Subcutaneous adipose tissue (tissue), 4 donors: ENCODE data around the gene ABCB1. TPM values are rescaled to one million over a fixed set of nuclear protein-coding genes. Genes with fewer than 3 reads are reported as not detected.

Source experiments
- CTCF ChIP-seq: fragments of 450-650 bp; IDR thresholded peaks from one replicate; pipeline ENCODE4 v1.5.1; 2016; ENCODE audit warnings: low read depth, mild to moderate bottlenecking, control low read depth, antibody characterized with exemption, moderate library complexity
- total RNA-seq, 4 donors: library from RNA; depleted of rRNA; stranded (reverse); fragments of >200 nt; gene quantifications; one replicate each; pipeline ENCODE4 v1.1.0, GENCODE V29; 2016

The ABCB1 gene
- total RNA-seq, 4 donors from 2014 or later: 1.0 to 11.9 (median 6.9) TPM

GRCh38 chr7:87517136-87517815 is 83.4 kb downstream of the ABCB1 start:
- no peak for TF ChIP-seq CTCF

GRCh38 chr7:87513735-87514335 is 86.8 kb downstream of the ABCB1 start:
- TF ChIP-seq CTCF: no peak

- TF ChIP-seq CTCF: no peak
Observed at GRCh38 chr7:87512906-87513305, 87.8 kb downstream of the ABCB1 start.

GRCh38 chr7:87511510-87511909 is 89.2 kb downstream of the ABCB1 start:
- no peak for TF ChIP-seq CTCF

GRCh38 chr7:87510411-87510875 is 90.2 kb downstream of the ABCB1 start:
- no peak for TF ChIP-seq CTCF

GRCh38 chr7:87507446-87507845 is 93.2 kb downstream of the ABCB1 start:
- TF ChIP-seq CTCF: no peak

GRCh38 chr7:87506246-87507180 is 94.2 kb downstream of the ABCB1 start:
- no peak for TF ChIP-seq CTCF
